Breast epithelium (tissue), 3 donors: Measurements from ENCODE around the gene TBC1D2B.

Source experiments
- POLR2A ChIP-seq: fragments of 450-650 bp; IDR thresholded peaks from one replicate; pipeline ENCODE4 v1.6.1; 2016; ENCODE audit warnings: antibody characterized with exemption, mild to moderate bottlenecking, moderate library complexity
- POLR2AphosphoS5 ChIP-seq, 3 donors: sonication (generic); formaldehyde crosslinking; IDR thresholded peaks; one replicate each; pipeline ENCODE4 v1.6.1; 2017; ENCODE audit warnings: antibody characterized with exemption in 3 of 3
- TF ChIP-seq, protein P1 (sequence below), 3 donors: fragments of 450-650 bp; IDR thresholded peaks; one replicate each; pipeline ENCODE4 v1.5.1; 2016 to 2017; ENCODE audit warnings: antibody characterized with exemption in 3 of 3, mild to moderate bottlenecking in 3 of 3, moderate library complexity in 3 of 3

DNA sequence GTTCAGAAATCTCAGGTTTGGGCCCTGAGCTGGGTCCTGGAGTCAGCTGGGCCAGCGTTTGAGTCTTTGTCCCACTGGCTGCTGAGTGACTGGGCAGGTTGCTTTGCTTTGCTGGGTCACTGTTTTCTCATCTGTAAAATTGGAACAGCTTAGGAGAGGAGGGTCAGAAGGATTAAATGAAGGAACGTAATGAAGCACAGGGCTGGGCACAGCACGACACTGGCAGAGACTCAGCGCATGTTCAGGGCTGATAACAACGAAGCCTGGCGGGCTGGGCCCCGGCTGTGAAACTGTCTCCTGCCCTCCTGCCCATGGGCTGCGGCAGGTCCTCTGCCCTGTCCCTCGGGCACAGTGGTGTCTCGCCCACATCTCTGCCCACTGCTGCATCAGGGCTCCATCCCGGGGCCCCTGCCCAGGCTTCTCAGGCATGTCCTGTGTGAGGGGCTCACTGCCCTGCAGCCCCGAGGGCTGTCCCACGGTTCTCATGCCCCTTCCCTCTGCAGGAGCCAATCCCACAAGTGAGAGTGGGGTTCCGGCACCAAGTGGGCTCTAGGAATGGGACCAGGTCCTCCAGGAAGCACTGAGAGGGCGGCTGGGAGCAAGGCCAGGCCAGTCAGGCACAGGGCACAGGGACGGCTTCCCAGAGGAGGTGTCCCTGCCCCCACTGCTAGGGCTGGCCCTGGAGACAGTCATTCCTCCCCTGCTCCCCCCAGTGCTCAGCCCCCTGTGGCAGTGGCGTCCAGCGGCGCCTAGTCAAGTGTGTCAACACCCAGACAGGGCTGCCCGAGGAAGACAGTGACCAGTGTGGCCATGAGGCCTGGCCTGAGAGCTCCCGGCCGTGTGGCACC is 88.0 kb downstream of the TBC1D2B start:
- no peak for TF ChIP-seq POLR2A
- TF ChIP-seq, protein P1, sequence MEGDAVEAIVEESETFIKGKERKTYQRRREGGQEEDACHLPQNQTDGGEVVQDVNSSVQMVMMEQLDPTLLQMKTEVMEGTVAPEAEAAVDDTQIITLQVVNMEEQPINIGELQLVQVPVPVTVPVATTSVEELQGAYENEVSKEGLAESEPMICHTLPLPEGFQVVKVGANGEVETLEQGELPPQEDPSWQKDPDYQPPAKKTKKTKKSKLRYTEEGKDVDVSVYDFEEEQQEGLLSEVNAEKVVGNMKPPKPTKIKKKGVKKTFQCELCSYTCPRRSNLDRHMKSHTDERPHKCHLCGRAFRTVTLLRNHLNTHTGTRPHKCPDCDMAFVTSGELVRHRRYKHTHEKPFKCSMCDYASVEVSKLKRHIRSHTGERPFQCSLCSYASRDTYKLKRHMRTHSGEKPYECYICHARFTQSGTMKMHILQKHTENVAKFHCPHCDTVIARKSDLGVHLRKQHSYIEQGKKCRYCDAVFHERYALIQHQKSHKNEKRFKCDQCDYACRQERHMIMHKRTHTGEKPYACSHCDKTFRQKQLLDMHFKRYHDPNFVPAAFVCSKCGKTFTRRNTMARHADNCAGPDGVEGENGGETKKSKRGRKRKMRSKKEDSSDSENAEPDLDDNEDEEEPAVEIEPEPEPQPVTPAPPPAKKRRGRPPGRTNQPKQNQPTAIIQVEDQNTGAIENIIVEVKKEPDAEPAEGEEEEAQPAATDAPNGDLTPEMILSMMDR (IDR thresholded peaks at IDR 0.05): no peak
- no peak for TF ChIP-seq POLR2AphosphoS5 (IDR thresholded peaks at IDR 0.05)
